Vein endothelial cell (primary cell): Measurements from ENCODE around the gene PCBP2. TPM values are rescaled to one million over a fixed set of nuclear protein-coding genes. Genes with fewer than 3 reads are reported as not detected.

ENCODE experiments used
- small RNA-seq: library from RNA; depleted of rRNA; stranded (forward); fragments of <200 nt; gene quantifications from one replicate; pipeline ENCODE3, GENCODE V24; 2012
- total RNA-seq: library from RNA; depleted of rRNA; stranded (reverse); fragments of >200 nt; gene quantifications from 2 replicates; pipeline ENCODE4 v1.2.3, GENCODE V29; 2012

PCBP2 gene
- 420 and 457 TPM in 2 replicates for total RNA-seq

GRCh38 chr12:53451661-53452158 is at the start of gene PCBP2:
TSS of gene PCBP2 (plus strand) at chr12:53452102. CDS start at chr12:53454801, 2,699 bp downstream.

GRCh38 chr12:53423597-53423996 is 28.3 kb upstream of the PCBP2 start, which contains the start of gene AMHR2:
TSS of gene AMHR2 (plus strand) at chr12:53423855. CDS start at chr12:53423935, 80 bp downstream.

GRCh38 chr12:53441040-53441833 is 10.7 kb upstream of the PCBP2 start, which contains the start of gene PRR13:
TSS of gene PRR13 (plus strand) at chr12:53441734. CDS start at chr12:53442715, 981 bp downstream.

GRCh38 chr12:53499266-53500141 is 47.6 kb downstream of the PCBP2 start, which contains the start of gene MAP3K12:
TSS of gene MAP3K12 (minus strand) at chr12:53499458. CDS start at chr12:53487391, 12,067 bp downstream.

GRCh38 chr12:53500776-53501614 is 49.1 kb downstream of the PCBP2 start, which contains the start of gene TARBP2:
TSS of gene TARBP2 (plus strand) at chr12:53501283. CDS start at chr12:53501409, 126 bp downstream.

GRCh38 chr12:53506881-53507602 is 55.1 kb downstream of the PCBP2 start, which contains the start of gene NPFF:
TSS of gene NPFF (minus strand) at chr12:53507484. CDS start at chr12:53507474, 10 bp downstream.

Small RNA genes lying within 50 kb of the gene (small RNA-seq; reads per million reads assigned to genes)
- gene AC023509.3, result not detected

Other genes with a start within 250 kb of the PCBP2 start
- gene ITGB7, start 244.9 kb upstream of the PCBP2 start, total RNA-seq, result under 0.01 TPM in 1 of 2 replicates, not detected in the other
- 8.5 and 12.3 TPM in 2 replicates for gene RARG, start 219.9 kb upstream of the PCBP2 start, total RNA-seq
- 6.2 and 10.9 TPM in 2 replicates for gene ESPL1, start 183.8 kb upstream of the PCBP2 start, total RNA-seq
- gene PFDN5, start 156.6 kb upstream of the PCBP2 start, total RNA-seq, result 308 and 327 TPM in 2 replicates
- gene MYG1, start 152.4 kb upstream of the PCBP2 start, total RNA-seq, result 34.2 and 45.7 TPM in 2 replicates
- 51.0 and 53.5 TPM in 2 replicates for gene AAAS, start 130.5 kb upstream of the PCBP2 start, total RNA-seq
- not detected in 2 replicates for gene SP7, start 115.7 kb upstream of the PCBP2 start, total RNA-seq
- gene SP1, start 71.9 kb upstream of the PCBP2 start, total RNA-seq, result 44.6 and 48.7 TPM in 2 replicates
- gene AMHR2, start 28.2 kb upstream of the PCBP2 start, total RNA-seq, result not detected in 2 replicates
- gene PRR13, start 10.4 kb upstream of the PCBP2 start, total RNA-seq, result 52.8 and 68.9 TPM in 2 replicates
- 18.9 and 21.5 TPM in 2 replicates for gene MAP3K12, start 47.4 kb downstream of the PCBP2 start, total RNA-seq
- gene TARBP2, start 49.2 kb downstream of the PCBP2 start, total RNA-seq, result 50.3 and 52.9 TPM in 2 replicates
- gene NPFF, start 55.4 kb downstream of the PCBP2 start, total RNA-seq, result not detected in 2 replicates
- gene ATF7, start 174.3 kb downstream of the PCBP2 start, total RNA-seq, result 18.6 and 27.4 TPM in 2 replicates
- 166 and 176 TPM in 2 replicates for gene ATP5MC2, start 224.0 kb downstream of the PCBP2 start, total RNA-seq